ENCODE data around the gene KCNN4. TPM values are rescaled to one million over a fixed set of nuclear protein-coding genes. Genes with fewer than 3 reads are reported as not detected.

Gene KCNN4
- total RNA-seq, 2 experiments from 2014 or later: 28.8 to 31.9 TPM

Other genes starting within 250 kb of the KCNN4 start
- 1 to 10 TPM; 3.4 to 3.7 TPM for gene ZNF575, start 247.8 kb downstream of the KCNN4 start, total RNA-seq
- 10 to 100 TPM; 46.5 to 48.4 TPM for gene XRCC1, start 205.4 kb downstream of the KCNN4 start, total RNA-seq
- 1 to 10 TPM; 7.4 to 8.9 TPM for gene PINLYP, start 205.2 kb downstream of the KCNN4 start, total RNA-seq
- gene IRGQ, start 184.8 kb downstream of the KCNN4 start, total RNA-seq: 10 to 100 TPM; 11.2 to 14.0 TPM
- 10 to 100 TPM; 14.1 to 17.3 TPM for gene ZNF576, start 184.4 kb downstream of the KCNN4 start, total RNA-seq
- under 1 TPM; 0.71 to 0.73 TPM for gene SRRM5, start 168.9 kb downstream of the KCNN4 start, total RNA-seq
- gene ZNF428, start 161.3 kb downstream of the KCNN4 start, total RNA-seq: 10 to 100 TPM; 29.9 to 31.5 TPM
- gene CADM4, start 141.1 kb downstream of the KCNN4 start, total RNA-seq: under 1 TPM; 0.10 to 0.40 TPM
- gene PLAUR, start 110.8 kb downstream of the KCNN4 start, total RNA-seq: 10 to 100 TPM; 10.1 to 11.6 TPM
- not detected for gene IRGC, start 64.9 kb downstream of the KCNN4 start, total RNA-seq
- gene SMG9, start 26.0 kb downstream of the KCNN4 start, total RNA-seq: 10 to 100 TPM; 60.0 to 65.1 TPM
- 1 to 10 TPM in 1 of 2 experiments, under 1 TPM in 1; 0.70 to 1.1 TPM for gene LYPD5, start 21.5 kb upstream of the KCNN4 start, total RNA-seq
- gene ZNF283, start 46.3 kb upstream of the KCNN4 start, total RNA-seq: 1 to 10 TPM; 4.9 to 6.9 TPM
- gene ZNF404, start 103.0 kb upstream of the KCNN4 start, total RNA-seq: 1 to 10 TPM; 1.6 to 2.6 TPM
- 10 to 100 TPM; 14.0 to 16.5 TPM for gene ZNF45, start 154.3 kb upstream of the KCNN4 start, total RNA-seq
- 1 to 10 TPM; 1.9 TPM for gene ZNF221, start 170.3 kb upstream of the KCNN4 start, total RNA-seq
- gene ZNF155, start 203.2 kb upstream of the KCNN4 start, total RNA-seq: 1 to 10 TPM; 2.2 to 3.0 TPM
- gene ZNF230, start 222.0 kb upstream of the KCNN4 start, total RNA-seq: 1 to 10 TPM; 4.4 to 5.0 TPM
- gene ZNF222, start 244.4 kb upstream of the KCNN4 start, total RNA-seq: 1 to 10 TPM; 2.6 to 3.0 TPM